Right renal pelvis (tissue), 4 donors: ENCODE results near the gene HMGA1. TPM values are rescaled to one million over a fixed set of nuclear protein-coding genes. Genes with fewer than 3 reads are reported as not detected.

ENCODE experiments used
- DNase-seq, 4 donors: peaks; one replicate each; pipeline ENCODE4 v3.0.0-alpha.2; 2013; ENCODE audit warnings: low read depth in 4 of 4, low spot score in 3 of 4, missing footprints in 1 of 4
- polyA plus RNA-seq, 4 donors: library from polyadenylated mRNA; unstranded; fragments of 120-200 nt; gene quantifications; one replicate each; pipeline ENCODE4 v1.2.1, GENCODE V29; 2013; ENCODE audit not compliant: insufficient read length in 4 of 4

Gene HMGA1
- polyA plus RNA-seq, 4 donors = 113 to 160 (median 128) TPM

GRCh38 chr6:34285448-34286164, 48.9 kb downstream of the HMGA1 start:
- DNase-seq = no peak

- DNase-seq = no peak
Measured at GRCh38 chr6:34288581-34288980, 51.9 kb downstream of the HMGA1 start.

- DNase-seq = no peak
Measured at GRCh38 chr6:34289137-34289536, 52.5 kb downstream of the HMGA1 start.

- DNase-seq = no peak
Measured at GRCh38 chr6:34292954-34293353, 56.3 kb downstream of the HMGA1 start.

GRCh38 chr6:34295721-34296120, 59.0 kb downstream of the HMGA1 start:
- no peak for DNase-seq

Other genes starting within 250 kb of the HMGA1 start
- under 1 TPM; 0.45 to 0.65 (median 0.52) TPM for gene GRM4, start 90.8 kb upstream of the HMGA1 start, polyA plus RNA-seq
- 10 to 100 TPM; 12.0 to 17.6 (median 14.3) TPM for gene SMIM29, start 12.1 kb downstream of the HMGA1 start, polyA plus RNA-seq
- gene NUDT3, start 155.8 kb downstream of the HMGA1 start, polyA plus RNA-seq = 10 to 100 TPM; 17.9 to 21.2 (median 20.2) TPM
- 1,000 to 10,000 TPM; 1,155 to 1,382 (median 1,236) TPM for gene RPS10, start 189.2 kb downstream of the HMGA1 start, polyA plus RNA-seq
- under 1 TPM; 0.72 to 0.97 (median 0.82) TPM for gene PACSIN1, start 229.2 kb downstream of the HMGA1 start, polyA plus RNA-seq